22Rv1 (cell line): Measurements from ENCODE around the gene CFAP57.

Experiments used
- ZFX ChIP-seq: fragments of 450-650 bp; IDR thresholded peaks from 2 replicates; pipeline ENCODE4 v1.6.1; 2017; ENCODE audit warnings: antibody characterized with exemption, borderline replicate concordance
- TF ChIP-seq, protein P1 (sequence below): fragments of 450-650 bp; IDR thresholded peaks from 2 replicates; pipeline ENCODE4 v1.5.1; 2017; ENCODE audit warnings: mild to moderate bottlenecking

GRCh38 chr1:43276673-43277072 lies 104.5 kb downstream of the CFAP57 start:
- TF ChIP-seq, protein P1, sequence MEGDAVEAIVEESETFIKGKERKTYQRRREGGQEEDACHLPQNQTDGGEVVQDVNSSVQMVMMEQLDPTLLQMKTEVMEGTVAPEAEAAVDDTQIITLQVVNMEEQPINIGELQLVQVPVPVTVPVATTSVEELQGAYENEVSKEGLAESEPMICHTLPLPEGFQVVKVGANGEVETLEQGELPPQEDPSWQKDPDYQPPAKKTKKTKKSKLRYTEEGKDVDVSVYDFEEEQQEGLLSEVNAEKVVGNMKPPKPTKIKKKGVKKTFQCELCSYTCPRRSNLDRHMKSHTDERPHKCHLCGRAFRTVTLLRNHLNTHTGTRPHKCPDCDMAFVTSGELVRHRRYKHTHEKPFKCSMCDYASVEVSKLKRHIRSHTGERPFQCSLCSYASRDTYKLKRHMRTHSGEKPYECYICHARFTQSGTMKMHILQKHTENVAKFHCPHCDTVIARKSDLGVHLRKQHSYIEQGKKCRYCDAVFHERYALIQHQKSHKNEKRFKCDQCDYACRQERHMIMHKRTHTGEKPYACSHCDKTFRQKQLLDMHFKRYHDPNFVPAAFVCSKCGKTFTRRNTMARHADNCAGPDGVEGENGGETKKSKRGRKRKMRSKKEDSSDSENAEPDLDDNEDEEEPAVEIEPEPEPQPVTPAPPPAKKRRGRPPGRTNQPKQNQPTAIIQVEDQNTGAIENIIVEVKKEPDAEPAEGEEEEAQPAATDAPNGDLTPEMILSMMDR: no peak
- no peak for TF ChIP-seq ZFX
